K562 (cell line): Measurements from ENCODE around the gene KCNQ2. TPM values are rescaled to one million over a fixed set of nuclear protein-coding genes. Genes with fewer than 3 reads are reported as not detected.

ENCODE experiments used
- ATAC-seq: fragments of 200-7000 bp; cut with Tn5 transposase; 3 replicates; pipeline ENCODE4 v1.9.1; 2020; ENCODE audit warnings: moderate library complexity
- BruUV-seq: library from RNA; stranded (reverse); fragments of 400-500 nt; replicated peaks from 2 replicates; lab custom pipeline; 2021; lab: Mats Ljungman, UMichigan
- CTCF ChIA-PET: fragments of 300-600 bp; formaldehyde crosslinking; extraction: SDS; loops from one replicate; lab custom pipeline; 2021; ENCODE audit warnings: low intra/inter-chr PET ratio; lab: Yijun Ruan, JAX
- POLR2A ChIA-PET: fragments of 300-600, 350-650 bp; sonication (Branson Sonifier 250); formaldehyde crosslinking; extraction: SDS; loops from one replicate; lab custom pipeline; 2021; ENCODE audit warnings: antibody characterized with exemption, inconsistent platforms; lab: Yijun Ruan, JAX
- DNase-seq, 4 experiments: peaks; one replicate each; pipeline versions ENCODE4 v3.0.0 to v3.0.0-alpha.2; 2011 to 2018; ENCODE audit warnings: low spot score in 3 of 4, mixed read lengths in 3 of 4; ENCODE audit errors: extremely low read depth in 1 of 4
- FAIRE-seq: peaks from 2 replicates; lab custom pipeline; 2011; peaks lifted over from hg19 to GRCh38; lab: Jason Lieb, UNC
- H2AFZ ChIP-seq: 2 replicates; pipeline ENCODE4 v1.6.0; 2011; ENCODE audit warnings: low read depth, low read length, control low read depth, inconsistent platforms
- H3K27ac ChIP-seq: fragments of 200-600 bp; 3 replicates; pipeline ENCODE4 v1.8.0; 2011; ENCODE audit warnings: low read depth, mild to moderate bottlenecking, control low read depth, inconsistent platforms, low read length, moderate library complexity, mixed read lengths; ENCODE audit errors: extremely low read depth
- H3K27me3 ChIP-seq, 2 experiments: fragments of 300-600 bp in 1 of 2; 2 replicates in 1 of 2; 3 replicates in 1 of 2; pipeline versions ENCODE4 v1.6.0 to v1.8.0; 2011; ENCODE audit warnings: inconsistent platforms in 2 of 2, low read length in 2 of 2, mild to moderate bottlenecking in 1 of 2, mixed read lengths in 1 of 2, moderate library complexity in 1 of 2; ENCODE audit not compliant: control insufficient read depth in 2 of 2, insufficient read depth in 2 of 2
- H3K36me3 ChIP-seq: fragments of 300-600 bp; 3 replicates; pipeline ENCODE4 v1.8.0; 2011; ENCODE audit warnings: mild to moderate bottlenecking, low read length, inconsistent platforms; ENCODE audit not compliant: control insufficient read depth, insufficient read depth
- H3K4me1 ChIP-seq, 2 experiments: fragments of 200-600 bp in 1 of 2; replicated peaks in 1 of 2; 2 replicates in 1 of 2; 3 replicates in 1 of 2; pipeline versions ENCODE4 v1.5.1 to v1.8.0; 2011; ENCODE audit warnings: inconsistent platforms in 2 of 2, low read length in 2 of 2, mild to moderate bottlenecking in 1 of 2, mixed read lengths in 1 of 2, moderate library complexity in 1 of 2; ENCODE audit not compliant: control insufficient read depth in 2 of 2, insufficient read depth in 2 of 2
- H3K4me2 ChIP-seq: 2 replicates; pipeline ENCODE4 v1.6.1; 2011; ENCODE audit warnings: low read length, control low read depth, inconsistent platforms, mixed read lengths; ENCODE audit not compliant: insufficient read depth
- H3K4me3 ChIP-seq: fragments of 200-600 bp; sonication (generic), shearing (Covaris generic); 2 replicates; pipeline ENCODE4 v1.5.1; 2016; ENCODE audit warnings: control low read depth, inconsistent platforms
- H3K79me2 ChIP-seq: fragments of 200-600 bp; 3 replicates; pipeline ENCODE4 v1.8.0; 2011; ENCODE audit warnings: low read length, inconsistent platforms; ENCODE audit not compliant: control insufficient read depth, insufficient read depth
- H3K9ac ChIP-seq, 2 experiments: 2 replicates each; pipeline versions ENCODE4 v1.6.0 to v1.6.1; 2011; ENCODE audit warnings: low read depth in 2 of 2, low read length in 2 of 2, control low read depth in 1 of 2, inconsistent platforms in 1 of 2, mild to moderate bottlenecking in 1 of 2, mixed read lengths in 1 of 2; ENCODE audit not compliant: insufficient read depth in 1 of 2
- H3K9me1 ChIP-seq: one replicate; pipeline ENCODE4 v1.6.0; 2011; ENCODE audit warnings: inconsistent platforms, mild to moderate bottlenecking, low read length, moderate library complexity; ENCODE audit not compliant: control insufficient read depth, insufficient read depth
- H3K9me3 ChIP-seq: replicated peaks from 2 replicates; pipeline ENCODE4 v1.5.1; 2011; ENCODE audit warnings: low read depth, low read length, inconsistent platforms; ENCODE audit not compliant: control insufficient read depth, insufficient read depth
- H4K20me1 ChIP-seq: replicated peaks from 2 replicates; pipeline ENCODE4 v1.6.1; 2011; ENCODE audit warnings: low read length, inconsistent platforms, mixed read lengths; ENCODE audit not compliant: control insufficient read depth, insufficient read depth
- AFF1 ChIP-seq, 2 experiments: fragments of 450-650 bp; IDR thresholded peaks; 2 replicates each; pipeline ENCODE4 v1.6.1; 2018; ENCODE audit warnings: mild to moderate bottlenecking in 2 of 2, low read depth in 1 of 2; ENCODE audit not compliant: partially characterized antibody in 2 of 2
- ARHGAP35 ChIP-seq: fragments of 450-650 bp; IDR thresholded peaks from 2 replicates; pipeline ENCODE4 v1.6.1; 2018; ENCODE audit not compliant: partially characterized antibody
- CBFA2T2 ChIP-seq: fragments of 450-650 bp; conservative IDR thresholded peaks from 2 replicates; pipeline ENCODE4 v1.6.1; 2017; ENCODE audit warnings: mild to moderate bottlenecking
- HEY1 ChIP-seq: fragments of 250-450 bp; sonication (Bioruptor Pico); IDR thresholded peaks from 2 replicates; pipeline ENCODE4 v1.5.0; 2020; ENCODE audit warnings: mild to moderate bottlenecking, moderate library complexity, borderline replicate concordance
- IFI16 ChIP-seq: fragments of 250-450 bp; sonication (Bioruptor Pico); IDR thresholded peaks from 2 replicates; pipeline ENCODE4 v2.1.2; 2022; ENCODE audit warnings: mild to moderate bottlenecking, inconsistent platforms
- JUNB ChIP-seq: fragments of 450-650 bp; formaldehyde crosslinking; conservative IDR thresholded peaks from 2 replicates; pipeline ENCODE4 v1.4.0; 2020; ENCODE audit warnings: mild to moderate bottlenecking
- NFIX ChIP-seq: fragments of 250-450 bp; sonication (Bioruptor Pico); IDR thresholded peaks from 2 replicates; pipeline ENCODE4 v1.4.0; 2020; ENCODE audit warnings: low read depth, mild to moderate bottlenecking, moderate library complexity
- NFRKB ChIP-seq: fragments of 450-650 bp; IDR thresholded peaks from 2 replicates; pipeline ENCODE4 v1.6.1; 2016; ENCODE audit warnings: low read depth
- RAD21 ChIP-seq, 2 experiments: fragments of 250-450 bp in 1 of 2; fragments of 450-650 bp in 1 of 2; sonication (Bioruptor Pico) in 1 of 2; formaldehyde crosslinking in 1 of 2; IDR thresholded peaks in 1 of 2; conservative IDR thresholded peaks in 1 of 2; 2 replicates each; pipeline versions ENCODE4 v1.4.0 to v1.8.0; 2020 to 2022; ENCODE audit warnings: mild to moderate bottlenecking in 2 of 2, moderate library complexity in 1 of 2
- SIRT6 ChIP-seq: IDR thresholded peaks from one replicate; pipeline ENCODE4 v1.6.1; 2012; ENCODE audit warnings: low read depth, mild to moderate bottlenecking, control low read depth, inconsistent platforms, low read length, moderate library complexity
- ZNF165 ChIP-seq: fragments of 250-450 bp; sonication (Bioruptor Pico); IDR thresholded peaks from 2 replicates; pipeline ENCODE4 v1.4.0; 2020; ENCODE audit warnings: borderline replicate concordance
- WGBS: fragments of 100-300 bp; shearing (Covaris generic); methylation state at CpG from one replicate; pipeline ENCODE4 v1.1.6; 2016; ENCODE audit warnings: low coverage, mixed read lengths; ENCODE audit not compliant: insufficient coverage; ENCODE audit errors: missing lambda C conversion rate; 5-methylcytosine and 5-hydroxymethylcytosine counted together
- in situ Hi-C: fragments of 300-500 bp; cut with MboI; formaldehyde crosslinking; loops from 4 replicates; pipeline ENCODE4 v1.15.0; 2018; ENCODE audit warnings: inconsistent platforms, mixed read lengths
- intact Hi-C: fragments of 100-400 bp; cut with micrococcal nuclease; formaldehyde crosslinking; loops from 2 replicates; pipeline ENCODE4 v1.14.2; 2022
- polyA plus RNA-seq, 8 experiments: library from polyadenylated mRNA; depleted of rRNA in 4 of 8; stranded (reverse) in 5 of 8; unstranded in 3 of 8; fragments of >200 nt; fragmentation: Nextera tagmentation in 2 of 8; fragmentation: Illumina TruSeq in 1 of 8; extraction: Ambion mirVana in 2 of 8; extraction: Trizol in 1 of 8; gene quantifications; 2 replicates each; pipeline versions ENCODE4 v1.2.1 to v1.2.3, GENCODE V29; 2011 to 2014; ENCODE audit warnings: inconsistent platforms in 1 of 8, missing spikeins in 1 of 8
- total RNA-seq, 7 experiments: library from RNA; depleted of rRNA in 6 of 7; stranded (reverse); fragments of >200 nt in 6 of 7; fragmentation: Illumina TruSeq in 2 of 7; extraction: Trizol in 2 of 7; gene quantifications; 2 replicates each; pipeline versions ENCODE4 v1.2.1 to v1.2.3, GENCODE V29; 2011 to 2021; ENCODE audit warnings: low replicate concordance in 1 of 7
- TF ChIP-seq, protein P1 (sequence below): sonication (generic); formaldehyde crosslinking; IDR thresholded peaks from 2 replicates; pipeline ENCODE4 v1.8.0; 2022; ENCODE audit warnings: mild to moderate bottlenecking, missing genetic modification reagents, borderline replicate concordance
- TF ChIP-seq, protein P2 (sequence below), 3 experiments: IDR thresholded peaks in 2 of 3; conservative IDR thresholded peaks in 1 of 3; 2 replicates each; pipeline ENCODE4 v1.5.1; 2011 to 2012; ENCODE audit warnings: low read length in 3 of 3, mild to moderate bottlenecking in 3 of 3, control low read depth in 2 of 3, improper control_type of control experiment in 1 of 3, inconsistent platforms in 1 of 3, low read depth in 1 of 3, mixed read lengths in 1 of 3, moderate library complexity in 1 of 3; ENCODE audit not compliant: insufficient read depth in 2 of 3

KCNQ2 gene
- total and polyA plus RNA-seq, 9 of the 15 experiments (the other 6 are each of a cell fraction or from before 2014, with no cell fraction given) = 0.13 to 0.16 TPM; not detected in 7

DNA sequence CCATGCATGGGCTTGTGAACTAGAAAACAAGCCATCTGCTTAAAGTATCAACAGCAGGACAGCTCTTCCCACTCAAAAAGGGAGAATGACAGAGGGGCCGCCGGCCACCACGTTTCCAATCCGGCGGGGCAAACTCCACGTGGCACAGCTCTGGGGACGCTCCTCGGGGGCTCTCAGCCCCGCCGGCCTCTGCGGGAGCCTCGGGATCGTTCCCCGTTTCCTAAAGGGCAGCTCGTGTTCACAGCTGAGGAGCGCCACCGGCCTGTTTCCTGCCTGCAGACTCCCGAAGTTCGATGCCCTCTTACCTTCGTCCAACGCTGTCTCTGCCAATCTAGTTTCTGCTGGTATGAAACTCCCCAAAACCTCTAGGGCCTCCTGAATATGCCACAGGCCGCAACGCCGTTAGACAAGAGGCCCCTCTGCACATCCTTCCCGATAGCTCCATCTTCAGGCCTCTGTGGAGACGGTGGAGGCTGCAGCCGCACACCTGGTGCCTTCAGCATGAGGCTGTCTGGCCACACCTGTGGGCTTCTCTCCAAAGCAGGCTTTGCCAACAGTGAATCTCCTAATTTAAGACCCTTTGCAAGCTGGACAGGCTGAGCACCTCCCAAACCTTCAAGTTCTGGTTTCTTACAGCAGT lies 46.5 kb downstream of the KCNQ2 start:
- ATAC-seq = no peak
- no peak overlapping the region for H3K4me3 ChIP-seq
- H3K27ac ChIP-seq = no peak overlapping the region
- no peak overlapping the region for H2AFZ ChIP-seq
- no peak overlapping the region for H3K4me2 ChIP-seq
- no peak overlapping the region for H3K9ac ChIP-seq
- FAIRE-seq = no peak
- in situ Hi-C loops (no loop called here), intact Hi-C loops (no loop called here)
- H3K9me3 ChIP-seq = no peaks in the 10 kb centered on the region
- no TSS peak for BruUV-seq
- peaks cover 0 to 13% of the 10 kb centered on the region in 2 experiments; a peak in 2 of 5 replicates for H3K4me1 ChIP-seq
- DNase-seq = peak in 1 of 4 experiments; percentile 14
- H3K36me3 ChIP-seq = no peaks in the 10 kb centered on the region
- 0 out of 2 replicates have a peak, but pooled peaks cover 5% of the 10 kb centered on the region for H4K20me1 ChIP-seq
- H3K27me3 ChIP-seq = peaks cover 45 to 77% of the 10 kb centered on the region in 2 experiments; a peak in 4 of 5 replicates
- POLR2A ChIA-PET = interaction anchor here (0.6 kb wide), 1 partner anchor 27 kb away, joined by 3 read pairs; no protein-coding TSS in a partner anchor
- H3K9me1 ChIP-seq = no peaks in the 10 kb centered on the region
- H3K79me2 ChIP-seq = no peaks in the 10 kb centered on the region
- CTCF ChIA-PET = interaction anchor here (0.7 kb wide), 1 partner anchor 367 kb away, joined by 3 read pairs; no protein-coding TSS in a partner anchor
- 1% methylated on average over 25 of the region's 27 CpGs for WGBS
- TF ChIP-seq ARHGAP35 (no peak), SIRT6 (no peak), CBFA2T2 (no peak), NFIX (CRISPR knock-in tag) (no peak), IFI16 (CRISPR knock-in tag) (no peak), NFRKB (no peak), AFF1 (IDR thresholded peaks at IDR 0.05; ENCODE audit: low read depth in 1 of 2, partially characterized antibody in 2 of 2) (no peak), RAD21 (CRISPR knock-in tag; conservative IDR thresholded peaks at IDR 0.05 in 1 of 2, IDR thresholded peaks at IDR 0.05 in 1 of 2) (peak in 1 of 2 experiments; percentile 18; a peak in 1 of 4 replicates), ZNF165 (CRISPR knock-in tag) (no peak), JUNB (CRISPR knock-in tag) (no peak), HEY1 (no peak)
- TF ChIP-seq, protein P1, sequence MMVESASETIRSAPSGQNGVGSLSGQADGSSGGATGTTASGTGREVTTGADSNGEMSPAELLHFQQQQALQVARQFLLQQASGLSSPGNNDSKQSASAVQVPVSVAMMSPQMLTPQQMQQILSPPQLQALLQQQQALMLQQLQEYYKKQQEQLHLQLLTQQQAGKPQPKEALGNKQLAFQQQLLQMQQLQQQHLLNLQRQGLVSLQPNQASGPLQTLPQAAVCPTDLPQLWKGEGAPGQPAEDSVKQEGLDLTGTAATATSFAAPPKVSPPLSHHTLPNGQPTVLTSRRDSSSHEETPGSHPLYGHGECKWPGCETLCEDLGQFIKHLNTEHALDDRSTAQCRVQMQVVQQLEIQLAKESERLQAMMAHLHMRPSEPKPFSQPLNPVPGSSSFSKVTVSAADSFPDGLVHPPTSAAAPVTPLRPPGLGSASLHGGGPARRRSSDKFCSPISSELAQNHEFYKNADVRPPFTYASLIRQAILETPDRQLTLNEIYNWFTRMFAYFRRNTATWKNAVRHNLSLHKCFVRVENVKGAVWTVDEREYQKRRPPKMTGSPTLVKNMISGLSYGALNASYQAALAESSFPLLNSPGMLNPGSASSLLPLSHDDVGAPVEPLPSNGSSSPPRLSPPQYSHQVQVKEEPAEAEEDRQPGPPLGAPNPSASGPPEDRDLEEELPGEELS (CRISPR knock-in tag) = no peak
- TF ChIP-seq, protein P2, sequence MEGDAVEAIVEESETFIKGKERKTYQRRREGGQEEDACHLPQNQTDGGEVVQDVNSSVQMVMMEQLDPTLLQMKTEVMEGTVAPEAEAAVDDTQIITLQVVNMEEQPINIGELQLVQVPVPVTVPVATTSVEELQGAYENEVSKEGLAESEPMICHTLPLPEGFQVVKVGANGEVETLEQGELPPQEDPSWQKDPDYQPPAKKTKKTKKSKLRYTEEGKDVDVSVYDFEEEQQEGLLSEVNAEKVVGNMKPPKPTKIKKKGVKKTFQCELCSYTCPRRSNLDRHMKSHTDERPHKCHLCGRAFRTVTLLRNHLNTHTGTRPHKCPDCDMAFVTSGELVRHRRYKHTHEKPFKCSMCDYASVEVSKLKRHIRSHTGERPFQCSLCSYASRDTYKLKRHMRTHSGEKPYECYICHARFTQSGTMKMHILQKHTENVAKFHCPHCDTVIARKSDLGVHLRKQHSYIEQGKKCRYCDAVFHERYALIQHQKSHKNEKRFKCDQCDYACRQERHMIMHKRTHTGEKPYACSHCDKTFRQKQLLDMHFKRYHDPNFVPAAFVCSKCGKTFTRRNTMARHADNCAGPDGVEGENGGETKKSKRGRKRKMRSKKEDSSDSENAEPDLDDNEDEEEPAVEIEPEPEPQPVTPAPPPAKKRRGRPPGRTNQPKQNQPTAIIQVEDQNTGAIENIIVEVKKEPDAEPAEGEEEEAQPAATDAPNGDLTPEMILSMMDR (IDR thresholded peaks at IDR 0.05 in 2 of 3, conservative IDR thresholded peaks at IDR 0.05 in 1 of 3; ENCODE audit: insufficient read depth in 2 of 3, low read depth in 1 of 3, low read length in 3 of 3) = peak in 1 of 3 experiments; percentile 17; a peak in 1 of 6 replicates
